Ascending aorta (tissue), 2 donors: ENCODE measurements around the gene NOTUM. TPM values are rescaled to one million over a fixed set of nuclear protein-coding genes. Genes with fewer than 3 reads are reported as not detected.

Experiments
- DNase-seq, 2 donors: peaks; one replicate each; pipeline ENCODE4 v3.0.0-alpha.2; 2019; ENCODE audit warnings: low spot score in 2 of 2
- H3K27ac ChIP-seq, 2 donors: fragments of 200-600 bp; sonication (generic); one replicate each; pipeline ENCODE4 v1.5.1; 2016 to 2017; ENCODE audit warnings: mild to moderate bottlenecking in 1 of 2
- H3K27me3 ChIP-seq: fragments of 200-600 bp; sonication (generic); one replicate; pipeline ENCODE4 v1.5.1; 2017
- H3K36me3 ChIP-seq, 2 donors: fragments of 200-600 bp; sonication (generic); one replicate each; pipeline ENCODE4 v1.5.1; 2016
- H3K4me1 ChIP-seq, 2 donors: fragments of 200-600 bp; sonication (generic); one replicate each; pipeline ENCODE4 v1.5.1; 2016 to 2017; ENCODE audit warnings: mild to moderate bottlenecking in 1 of 2
- H3K4me3 ChIP-seq, 2 donors: fragments of 200-600 bp; sonication (generic); one replicate each; pipeline ENCODE4 v1.5.1; 2016 to 2017; ENCODE audit warnings: mild to moderate bottlenecking in 1 of 2
- H3K9me3 ChIP-seq, 2 donors: fragments of 200-600 bp; sonication (generic); one replicate each; pipeline ENCODE4 v1.5.1; 2016
- CTCF ChIP-seq, 3 experiments: fragments of 200-600 bp in 2 of 3; fragments of 450-650 bp in 1 of 3; sonication (generic) in 2 of 3; IDR thresholded peaks; one replicate each; pipeline ENCODE4 v1.5.1; 2016 to 2019; ENCODE audit warnings: antibody characterized with exemption in 3 of 3, mild to moderate bottlenecking in 1 of 3, moderate library complexity in 1 of 3
- intact Hi-C: fragments of 100-400 bp; cut with DNase I; formaldehyde crosslinking; loops from one replicate; pipeline ENCODE4 v1.15.1; 2023
- total RNA-seq: library from RNA; depleted of rRNA; stranded (reverse); fragments of >200 nt; gene quantifications from one replicate; pipeline ENCODE4 v1.1.0, GENCODE V29; 2016

NOTUM gene
- total RNA-seq, 1 donor from 2014 or later = not detected

GRCh38 chr17:81905993-81906392 lies 55.0 kb downstream of the NOTUM start:
- no peak for TF ChIP-seq CTCF (IDR thresholded peaks at IDR 0.05)
- H3K4me1 ChIP-seq = peaks cover 12 to 13% of the 10 kb centered on the region in 2 donors
- H3K4me3 ChIP-seq = no peak overlapping the region
- H3K9me3 ChIP-seq = no peaks in the 10 kb centered on the region
- H3K36me3 ChIP-seq = peaks cover 4 to 31% of the 10 kb centered on the region in 2 donors
- no peaks in the 10 kb centered on the region for H3K27me3 ChIP-seq
- intact Hi-C loops = no loop called here
- no peak for DNase-seq
- H3K27ac ChIP-seq = no peak overlapping the region

GRCh38 chr17:81905424-81905875 lies 55.5 kb downstream of the NOTUM start:
- Histone ChIP-seq H3K9me3 (no peaks in the 10 kb centered on the region), H3K4me1 (peaks cover 12 to 13% of the 10 kb centered on the region in 2 donors), H3K4me3 (no peak overlapping the region), H3K27ac (no peak overlapping the region), H3K27me3 (no peaks in the 10 kb centered on the region), H3K36me3 (peaks cover 4 to 34% of the 10 kb centered on the region in 2 donors)
- TF ChIP-seq CTCF (IDR thresholded peaks at IDR 0.05) = no peak
- DNase-seq = no peak
- intact Hi-C loops = no loop called here

DNA sequence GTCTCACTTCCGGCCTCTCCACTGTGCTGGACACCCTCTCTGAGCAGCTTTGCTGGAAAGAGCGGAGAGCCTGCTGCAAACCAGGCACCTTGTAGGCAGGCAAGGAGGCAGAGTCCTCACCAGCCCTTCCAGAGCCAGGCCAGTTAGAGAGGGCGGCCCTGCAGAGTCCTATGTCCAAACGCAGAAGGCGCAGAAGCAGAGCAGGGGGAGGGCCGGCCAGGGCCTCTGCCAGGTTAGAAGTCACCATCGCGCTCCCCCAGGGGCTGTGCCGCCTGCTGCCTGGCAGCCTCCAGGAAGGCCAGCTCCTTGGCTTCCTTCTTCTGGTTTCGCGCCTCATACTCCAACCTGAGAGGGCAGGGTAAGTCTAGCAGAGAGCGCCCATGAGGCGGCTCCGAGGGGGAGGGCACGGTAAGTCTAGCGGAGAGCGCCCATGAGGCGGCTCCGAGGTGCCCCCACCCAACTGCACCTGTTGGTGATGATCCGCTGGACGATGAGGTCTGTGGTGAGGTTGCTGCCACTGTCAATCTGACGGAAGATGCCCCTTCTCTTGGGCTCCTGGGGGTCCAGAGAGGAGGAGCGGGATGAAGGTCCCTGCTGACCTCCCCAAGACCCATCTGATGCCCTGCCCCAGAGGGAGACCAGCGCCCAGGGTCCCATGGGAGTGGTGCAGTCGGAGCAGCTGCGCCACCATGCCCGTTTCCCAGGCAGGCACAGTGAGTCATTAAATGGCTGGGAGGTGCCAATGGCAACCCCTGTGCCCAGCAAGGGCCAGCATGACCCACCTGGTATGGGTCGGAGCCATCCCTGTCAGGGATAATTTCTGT lies 56.2 kb downstream of the NOTUM start:
- Histone ChIP-seq H3K4me3 (no peak overlapping the region), H3K27me3 (no peaks in the 10 kb centered on the region), H3K36me3 (peaks cover 6 to 40% of the 10 kb centered on the region in 2 donors), H3K27ac (no peak overlapping the region), H3K9me3 (no peaks in the 10 kb centered on the region), H3K4me1 (peaks cover 7 to 10% of the 10 kb centered on the region in 2 donors)
- intact Hi-C loops = no loop called here
- TF ChIP-seq CTCF (IDR thresholded peaks at IDR 0.05) = no peak
- no peak for DNase-seq

DNA sequence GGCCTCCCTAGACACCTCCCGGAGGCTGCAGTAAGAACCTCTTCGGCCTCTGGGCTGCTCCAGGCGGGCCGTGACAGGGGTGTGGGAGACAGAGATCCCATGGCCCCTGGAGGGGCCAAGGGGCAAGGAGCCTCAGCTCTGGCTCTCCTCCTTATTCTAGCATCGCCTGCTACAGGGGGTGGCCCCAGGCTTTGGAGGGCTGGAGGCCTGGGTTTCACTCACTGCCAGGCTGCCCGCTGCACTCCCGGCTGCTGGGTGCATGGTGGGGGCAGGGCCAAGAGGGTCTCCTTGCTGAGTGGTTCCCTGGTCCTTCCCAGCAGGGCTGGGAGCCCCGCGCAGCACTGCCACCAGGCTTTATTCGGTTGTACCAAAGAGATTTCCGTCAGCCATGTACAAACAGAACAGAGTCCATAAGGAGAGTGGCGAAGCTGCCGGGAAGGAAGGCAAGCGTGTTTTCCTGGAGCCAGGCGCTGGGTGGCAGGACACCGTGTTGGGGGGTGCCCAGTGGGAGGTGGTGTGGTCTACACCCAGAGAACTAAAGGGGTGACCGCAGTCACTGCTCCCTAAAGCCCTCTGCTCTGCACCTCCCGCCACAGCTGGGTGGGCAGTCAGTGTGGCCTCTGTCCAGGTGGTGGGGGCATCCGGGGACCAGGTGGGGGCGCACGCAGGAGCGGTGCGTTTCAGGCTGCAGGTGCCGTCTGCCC lies 56.9 kb downstream of the NOTUM start:
- intact Hi-C loops = no loop called here
- Histone ChIP-seq H3K36me3 (peaks cover 14 to 44% of the 10 kb centered on the region in 2 donors), H3K9me3 (no peaks in the 10 kb centered on the region), H3K27ac (no peak overlapping the region), H3K27me3 (no peaks in the 10 kb centered on the region), H3K4me1 (peaks cover 5 to 10% of the 10 kb centered on the region in 2 donors), H3K4me3 (no peak overlapping the region)
- DNase-seq = no peak
- no peak for TF ChIP-seq CTCF (IDR thresholded peaks at IDR 0.05)

- no peak for TF ChIP-seq CTCF (IDR thresholded peaks at IDR 0.05)
- intact Hi-C loops = no loop called here
- H3K27ac ChIP-seq = no peak overlapping the region
- peaks cover 5 to 10% of the 10 kb centered on the region in 2 donors for H3K4me1 ChIP-seq
- no peak overlapping the region for H3K4me3 ChIP-seq
- peaks cover 18 to 44% of the 10 kb centered on the region in 2 donors for H3K36me3 ChIP-seq
- no peak for DNase-seq
- no peaks in the 10 kb centered on the region for H3K27me3 ChIP-seq
- no peaks in the 10 kb centered on the region for H3K9me3 ChIP-seq
Observed at GRCh38 chr17:81903415-81903831, 57.6 kb downstream of the NOTUM start.
